ENCODE measurements around the gene MAP4K4.

MAP4K4 gene

GRCh38 chr2:101775636-101776035, 78.1 kb downstream of the MAP4K4 start:
- in situ Hi-C loops (cut with HindIII; ENCODE audit: low pct_ligation_motif_present, low pct_unique_long_range_greater_than_20kb, low sequenced_read_pairs) = no loop called here
- no peak for DNase-seq

GRCh38 chr2:101776172-101777043, 78.9 kb downstream of the MAP4K4 start:
- in situ Hi-C loops (cut with HindIII; ENCODE audit: low pct_ligation_motif_present, low pct_unique_long_range_greater_than_20kb, low sequenced_read_pairs) = no loop called here
- DNase-seq = peak; percentile 38

GRCh38 chr2:101777337-101777736, 79.8 kb downstream of the MAP4K4 start:
- no peak for DNase-seq
- in situ Hi-C loops (cut with HindIII; ENCODE audit: low pct_ligation_motif_present, low pct_unique_long_range_greater_than_20kb, low sequenced_read_pairs) = no loop called here

GRCh38 chr2:101778102-101778501, 80.6 kb downstream of the MAP4K4 start:
- in situ Hi-C loops (cut with HindIII; ENCODE audit: low pct_ligation_motif_present, low pct_unique_long_range_greater_than_20kb, low sequenced_read_pairs) = no loop called here
- DNase-seq = no peak

- DNase-seq = no peak
- in situ Hi-C loops (cut with HindIII; ENCODE audit: low pct_ligation_motif_present, low pct_unique_long_range_greater_than_20kb, low sequenced_read_pairs) = no loop called here
Observed at GRCh38 chr2:101779190-101779589, 81.7 kb downstream of the MAP4K4 start.

GRCh38 chr2:101779656-101780055, 82.1 kb downstream of the MAP4K4 start:
- DNase-seq = no peak
- in situ Hi-C loops (cut with HindIII; ENCODE audit: low pct_ligation_motif_present, low pct_unique_long_range_greater_than_20kb, low sequenced_read_pairs) = no loop called here

GRCh38 chr2:101781326-101781725, 83.8 kb downstream of the MAP4K4 start:
- in situ Hi-C loops (cut with HindIII; ENCODE audit: low pct_ligation_motif_present, low pct_unique_long_range_greater_than_20kb, low sequenced_read_pairs) = no loop called here
- no peak for DNase-seq

- in situ Hi-C loops (cut with HindIII; ENCODE audit: low pct_ligation_motif_present, low pct_unique_long_range_greater_than_20kb, low sequenced_read_pairs) = no loop called here
- no peak for DNase-seq
Observed at GRCh38 chr2:101781791-101782426, 84.4 kb downstream of the MAP4K4 start.

GRCh38 chr2:101782427-101782792, 84.9 kb downstream of the MAP4K4 start:
- DNase-seq = no peak
- in situ Hi-C loops (cut with HindIII; ENCODE audit: low pct_ligation_motif_present, low pct_unique_long_range_greater_than_20kb, low sequenced_read_pairs) = no loop called here

- in situ Hi-C loops (cut with HindIII; ENCODE audit: low pct_ligation_motif_present, low pct_unique_long_range_greater_than_20kb, low sequenced_read_pairs) = no loop called here
- DNase-seq = no peak
Observed at GRCh38 chr2:101787097-101787496, 89.6 kb downstream of the MAP4K4 start.

GRCh38 chr2:101788565-101788964, 91.1 kb downstream of the MAP4K4 start:
- in situ Hi-C loops (cut with HindIII; ENCODE audit: low pct_ligation_motif_present, low pct_unique_long_range_greater_than_20kb, low sequenced_read_pairs) = no loop called here
- DNase-seq = no peak

- in situ Hi-C loops (cut with HindIII; ENCODE audit: low pct_ligation_motif_present, low pct_unique_long_range_greater_than_20kb, low sequenced_read_pairs) = no loop called here
- DNase-seq = no peak
Observed at GRCh38 chr2:101788995-101789970, 91.8 kb downstream of the MAP4K4 start.

- DNase-seq = no peak
- in situ Hi-C loops (cut with HindIII; ENCODE audit: low pct_ligation_motif_present, low pct_unique_long_range_greater_than_20kb, low sequenced_read_pairs) = no loop called here
Observed at GRCh38 chr2:101790416-101790815, 92.9 kb downstream of the MAP4K4 start.

GRCh38 chr2:101790857-101791256, 93.3 kb downstream of the MAP4K4 start:
- in situ Hi-C loops (cut with HindIII; ENCODE audit: low pct_ligation_motif_present, low pct_unique_long_range_greater_than_20kb, low sequenced_read_pairs) = no loop called here
- no peak for DNase-seq

GRCh38 chr2:101792208-101792607, 94.7 kb downstream of the MAP4K4 start:
- in situ Hi-C loops (cut with HindIII; ENCODE audit: low pct_ligation_motif_present, low pct_unique_long_range_greater_than_20kb, low sequenced_read_pairs) = no loop called here
- no peak for DNase-seq

GRCh38 chr2:101793277-101793969, 95.9 kb downstream of the MAP4K4 start:
- peak; percentile 20 for DNase-seq
- in situ Hi-C loops (cut with HindIII; ENCODE audit: low pct_ligation_motif_present, low pct_unique_long_range_greater_than_20kb, low sequenced_read_pairs) = no loop called here

- DNase-seq = no peak
- in situ Hi-C loops (cut with HindIII; ENCODE audit: low pct_ligation_motif_present, low pct_unique_long_range_greater_than_20kb, low sequenced_read_pairs) = no loop called here
Observed at GRCh38 chr2:101794141-101794540, 96.6 kb downstream of the MAP4K4 start.

- no peak for DNase-seq
- in situ Hi-C loops (cut with HindIII; ENCODE audit: low pct_ligation_motif_present, low pct_unique_long_range_greater_than_20kb, low sequenced_read_pairs) = no loop called here
Observed at GRCh38 chr2:101795033-101795432, 97.5 kb downstream of the MAP4K4 start.

Data from ACHN (cell line).